Measurements from ENCODE around the gene NCS1.

DNA sequence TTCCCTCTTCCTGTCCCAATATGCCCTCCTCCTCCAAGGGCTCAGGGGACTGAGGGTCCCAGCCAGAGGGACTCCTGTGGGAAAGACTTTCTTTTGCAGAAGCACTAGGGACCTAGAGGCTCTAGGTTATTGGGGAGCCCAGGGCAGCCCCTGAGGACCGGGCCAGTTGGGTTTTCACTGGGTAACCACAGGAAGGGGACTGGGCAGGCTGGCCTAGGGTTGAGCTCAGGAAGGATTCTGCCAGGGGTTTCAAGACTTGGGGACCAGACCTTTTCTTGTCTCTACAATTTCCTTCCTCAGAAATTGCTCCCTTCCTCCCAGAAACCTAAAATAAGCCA is 69.0 kb downstream of the NCS1 start:
- TF ChIP-seq ZNF202 (tag by site-specific recombination; IDR thresholded peaks at IDR 0.05; ENCODE audit: borderline replicate concordance) (no peak), TCF7L2 (IDR thresholded peaks at IDR 0.05; ENCODE audit: borderline replicate concordance, low read depth, low read length) (no peak), KLF16 (tag by site-specific recombination; IDR thresholded peaks at IDR 0.05) (no peak), ZNF701 (tag by site-specific recombination; IDR thresholded peaks at IDR 0.05) (no peak), ZNF274 (IDR thresholded peaks at IDR 0.05; ENCODE audit: low read length) (no peak), ZNF274 (tag by site-specific recombination; IDR thresholded peaks at IDR 0.05; ENCODE audit: borderline replicate concordance) (no peak), ZNF248 (tag by site-specific recombination; IDR thresholded peaks at IDR 0.05) (no peak), ZBTB20 (tag by site-specific recombination; IDR thresholded peaks at IDR 0.05) (no peak), REST (tag by site-specific recombination; IDR thresholded peaks at IDR 0.05) (no peak), BCL11A (tag by site-specific recombination; IDR thresholded peaks at IDR 0.05; ENCODE audit: low read depth) (no peak), ZNF335 (tag by site-specific recombination; conservative IDR thresholded peaks at IDR 0.05) (no peak), CTCF (tag by site-specific recombination; IDR thresholded peaks at IDR 0.05) (no peak), KLF10 (tag by site-specific recombination; IDR thresholded peaks at IDR 0.05) (no peak)
- TF ChIP-seq, protein P1, sequence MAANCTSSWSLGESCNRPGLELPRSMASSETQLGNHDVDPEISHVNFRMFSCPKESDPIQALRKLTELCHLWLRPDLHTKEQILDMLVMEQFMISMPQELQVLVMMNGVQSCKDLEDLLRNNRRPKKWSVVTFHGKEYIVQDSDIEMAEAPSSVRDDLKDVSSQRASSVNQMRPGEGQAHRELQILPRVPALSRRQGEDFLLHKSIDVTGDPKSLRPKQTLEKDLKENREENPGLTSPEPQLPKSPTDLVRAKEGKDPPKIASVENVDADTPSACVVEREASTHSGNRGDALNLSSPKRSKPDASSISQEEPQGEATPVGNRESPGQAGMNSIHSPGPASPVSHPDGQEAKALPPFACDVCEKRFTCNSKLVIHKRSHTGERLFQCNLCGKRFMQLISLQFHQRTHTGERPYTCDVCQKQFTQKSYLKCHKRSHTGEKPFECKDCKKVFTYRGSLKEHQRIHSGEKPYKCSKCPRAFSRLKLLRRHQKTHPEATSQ (tag by site-specific recombination; IDR thresholded peaks at IDR 0.05), result no peak
